Activated T-helper 2 cell treated with anti-CD3 and anti-CD28 coated beads, Interferon-gamma antibody, Interleukin-2, Interleukin-4, amounts not matched to agents 10 μg/mL and 5 μg/mL and 100 μg/mL, durations not matched to agents 14 hours and 24 hours and 36 hours (primary cell): ENCODE data around the gene ZNF319. TPM values are rescaled to one million over a fixed set of nuclear protein-coding genes. Genes with fewer than 3 reads are reported as not detected.
"Not testable (repeated sequence)": the region's sequence is repeated elsewhere in the genome, so short reads cannot be mapped to it uniquely, and the experiment has no call there.

Source experiments
- DNase-seq: peaks from one replicate; pipeline ENCODE4 v3.0.0; 2021; ENCODE audit warnings: low spot score
- H3K27ac Mint-ChIP-seq: one replicate; pipeline ENCODE4 v1.8.0; 2021; ENCODE audit warnings: mixed read lengths
- H3K27me3 Mint-ChIP-seq: one replicate; pipeline ENCODE4 v1.8.0; 2021; ENCODE audit warnings: low read depth, mixed read lengths
- H3K36me3 Mint-ChIP-seq: one replicate; pipeline ENCODE4 v1.8.0; 2021; ENCODE audit warnings: low read depth, mixed read lengths
- H3K4me1 Mint-ChIP-seq: one replicate; pipeline ENCODE4 v1.8.0; 2021; ENCODE audit warnings: low read depth, mixed read lengths
- H3K4me3 Mint-ChIP-seq: one replicate; pipeline ENCODE4 v1.8.0; 2021; ENCODE audit warnings: low read depth, mild to moderate bottlenecking, moderate library complexity, mixed read lengths
- H3K9me3 Mint-ChIP-seq: one replicate; pipeline ENCODE4 v1.8.0; 2021; ENCODE audit warnings: mixed read lengths
- intact Hi-C: fragments of 100-400 bp; cut with micrococcal nuclease; formaldehyde crosslinking; loops from one replicate; pipeline ENCODE4 v1.15.1; 2023
- total RNA-seq: library from RNA; stranded (reverse); gene quantifications from 2 replicates; pipeline ENCODE4 v1.2.3, GENCODE V29; 2022

The ZNF319 gene
- total RNA-seq, 1 donor from 2014 or later: 7.3 TPM

DNA sequence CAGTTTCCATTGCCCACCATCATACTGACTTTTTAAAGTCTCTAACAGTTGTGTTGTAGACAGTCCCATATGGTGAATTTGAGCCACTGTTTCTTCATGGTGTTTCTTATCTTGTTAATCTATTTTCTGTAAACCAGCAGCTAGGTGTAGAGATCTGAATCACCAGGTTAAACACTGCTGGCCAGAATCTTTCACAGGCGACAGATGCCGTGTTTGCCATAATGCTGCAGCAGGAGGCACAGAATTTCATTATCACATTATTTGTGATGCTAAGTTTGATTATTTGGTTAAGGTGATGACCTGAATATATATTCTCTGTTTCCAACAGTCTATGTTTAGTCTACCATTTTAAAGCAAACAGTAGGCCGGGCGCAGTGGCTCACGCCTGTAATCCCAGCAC, 18.1 kb downstream of the ZNF319 start:
- Mint-ChIP-seq H3K4me1 (peaks cover 11% of the 10 kb centered on the region), H3K27me3 (peaks cover 12% of the 10 kb centered on the region), H3K27ac (no peak overlapping the region), H3K4me3 (no peak overlapping the region), H3K9me3 (no peaks in the 10 kb centered on the region), H3K36me3 (no peaks in the 10 kb centered on the region)
- intact Hi-C loops: no loop called here
- DNase-seq: no peak

DNA sequence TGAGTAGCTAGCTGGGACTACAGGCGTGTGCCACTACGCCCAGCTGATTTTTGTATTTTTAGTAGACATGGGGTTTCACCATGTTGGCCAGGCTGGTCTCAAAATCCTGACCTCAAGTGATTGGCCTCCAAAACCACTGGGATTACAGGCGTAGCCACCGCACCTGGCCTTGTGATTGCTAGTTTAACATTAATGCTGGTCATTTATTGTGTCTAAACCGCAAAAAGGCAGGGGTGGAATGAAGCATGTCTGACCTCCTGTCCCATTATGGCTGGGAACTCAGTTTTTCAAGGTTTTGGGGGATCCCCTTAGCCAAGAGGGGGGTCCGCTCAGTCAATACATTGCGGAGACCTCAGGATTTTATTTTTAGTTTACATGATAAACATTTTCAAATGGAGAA, 18.8 kb downstream of the ZNF319 start:
- intact Hi-C loops: no loop called here

GRCh38 chr16:57979006-57979585, 21.4 kb downstream of the ZNF319 start:
- no peaks in the 10 kb centered on the region for H3K9me3 Mint-ChIP-seq
- H3K36me3 Mint-ChIP-seq: no peaks in the 10 kb centered on the region
- H3K27me3 Mint-ChIP-seq: peaks cover 5% of the 10 kb centered on the region
- peaks cover 3% of the 10 kb centered on the region for H3K4me1 Mint-ChIP-seq
- no peak overlapping the region for H3K27ac Mint-ChIP-seq
- intact Hi-C loops: no loop called here
- H3K4me3 Mint-ChIP-seq: no peak overlapping the region
- no peak for DNase-seq

More for the DNA sequence above, 18.8 kb downstream of the ZNF319 start:
- Mint-ChIP-seq H3K4me3 (no peak overlapping the region), H3K4me1 (peaks cover 11% of the 10 kb centered on the region), H3K9me3 (no peaks in the 10 kb centered on the region), H3K27ac (no peak overlapping the region), H3K27me3 (peaks cover 12% of the 10 kb centered on the region), H3K36me3 (no peaks in the 10 kb centered on the region)
- DNase-seq: no peak

- H3K27me3 Mint-ChIP-seq, DNase-seq, intact Hi-C loops, H3K9me3 Mint-ChIP-seq, H3K4me1 Mint-ChIP-seq, H3K27ac Mint-ChIP-seq, H3K36me3 Mint-ChIP-seq, H3K4me3 Mint-ChIP-seq: not testable (repeated sequence)
These were observed 22.4 kb downstream of the ZNF319 start for GRCh38 chr16:57978070-57978465.

DNA sequence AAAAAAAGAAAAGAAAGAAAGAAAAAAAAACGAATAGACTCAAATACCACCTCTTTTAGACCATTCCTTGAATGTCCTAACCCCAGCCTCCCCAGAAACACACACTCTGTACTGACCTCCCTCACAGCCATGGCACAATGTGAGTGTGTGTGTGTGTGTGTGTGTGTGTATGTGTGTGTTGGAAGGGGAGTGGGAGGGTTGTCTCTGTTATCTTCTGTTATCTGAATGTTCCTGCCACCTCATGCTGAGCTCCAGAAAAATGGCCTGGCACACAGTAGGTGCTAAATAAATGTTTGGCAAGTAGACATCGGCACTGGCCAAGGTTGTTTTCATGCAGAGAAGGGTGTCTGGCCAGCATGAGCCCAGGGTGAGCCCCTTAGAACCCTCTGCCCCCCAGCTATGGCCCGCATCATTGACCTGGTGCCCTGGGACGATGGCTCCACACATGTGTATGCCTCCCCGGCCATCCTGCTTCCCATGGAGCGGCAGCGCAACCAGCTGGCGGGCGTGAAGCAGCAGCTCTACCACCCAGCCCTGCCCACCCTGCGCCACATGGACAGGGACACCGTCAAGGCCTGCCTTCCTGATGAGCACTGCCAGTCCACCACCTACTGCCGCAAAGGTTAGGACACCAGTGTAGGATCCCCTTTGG, 22.9 kb downstream of the ZNF319 start:
- H3K36me3 Mint-ChIP-seq: no peaks in the 10 kb centered on the region
- no peak overlapping the region for H3K4me3 Mint-ChIP-seq
- peaks cover 5% of the 10 kb centered on the region for H3K27me3 Mint-ChIP-seq
- no peak overlapping the region for H3K27ac Mint-ChIP-seq
- intact Hi-C loops: no loop called here
- no peaks in the 10 kb centered on the region for H3K9me3 Mint-ChIP-seq
- DNase-seq: no peak
- H3K4me1 Mint-ChIP-seq: peaks cover 2% of the 10 kb centered on the region

DNA sequence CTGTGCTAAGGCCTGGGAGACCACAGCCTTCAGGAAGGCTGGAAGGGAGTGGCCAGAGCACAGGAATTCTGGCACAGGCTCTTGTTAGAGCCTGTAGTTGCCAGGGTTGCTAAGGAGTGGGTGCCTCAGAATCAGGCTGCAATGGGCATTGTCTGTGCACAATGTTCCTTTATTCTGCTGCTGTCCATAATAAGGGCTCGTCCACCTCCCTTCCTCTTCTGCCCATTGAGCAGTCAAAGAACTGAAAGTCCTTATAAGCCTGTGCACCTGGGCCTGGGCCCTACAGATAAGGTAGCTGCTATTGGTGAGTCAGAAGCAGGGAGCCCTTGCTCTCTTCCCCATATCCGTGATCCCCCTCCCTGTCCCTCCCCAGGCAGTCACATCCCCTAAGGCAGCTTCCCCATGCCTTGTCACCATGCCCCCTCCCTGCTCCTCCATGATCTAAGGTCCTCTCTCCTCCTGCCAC, 24.1 kb downstream of the ZNF319 start:
- H3K36me3 Mint-ChIP-seq: no peaks in the 10 kb centered on the region
- no peak for DNase-seq
- no peak overlapping the region for H3K4me3 Mint-ChIP-seq
- no peaks in the 10 kb centered on the region for H3K4me1 Mint-ChIP-seq
- H3K27me3 Mint-ChIP-seq: no peaks in the 10 kb centered on the region
- no peak overlapping the region for H3K27ac Mint-ChIP-seq
- no peaks in the 10 kb centered on the region for H3K9me3 Mint-ChIP-seq
- intact Hi-C loops: no loop called here

- Mint-ChIP-seq H3K4me3 (no peak overlapping the region), H3K27ac (no peak overlapping the region), H3K4me1 (no peaks in the 10 kb centered on the region), H3K9me3 (no peaks in the 10 kb centered on the region), H3K27me3 (no peaks in the 10 kb centered on the region), H3K36me3 (no peaks in the 10 kb centered on the region)
- DNase-seq: no peak
- intact Hi-C loops: no loop called here
These were observed 28.2 kb downstream of the ZNF319 start for GRCh38 chr16:57972306-57972705.

DNA sequence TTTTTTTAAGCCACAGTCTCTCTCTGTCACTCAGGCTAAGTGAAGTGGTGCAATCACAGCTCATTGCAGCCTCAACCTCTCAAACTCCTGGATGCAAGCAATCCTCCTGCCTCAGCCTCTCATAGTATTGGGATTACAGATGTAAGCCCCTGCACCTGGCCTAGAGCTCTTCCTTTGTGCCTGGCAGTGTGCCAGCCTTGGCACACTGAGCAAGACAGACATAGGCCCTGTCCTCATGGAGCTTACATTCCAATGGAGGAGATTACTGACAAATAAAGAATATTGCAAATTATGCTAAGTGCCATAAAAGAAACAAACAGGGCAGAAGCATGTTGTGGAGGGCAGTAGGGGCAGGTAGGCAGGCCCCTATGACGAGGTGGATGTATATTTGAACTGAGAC, 28.6 kb downstream of the ZNF319 start:
- Mint-ChIP-seq H3K4me1 (no peaks in the 10 kb centered on the region), H3K4me3 (no peak overlapping the region), H3K36me3 (no peaks in the 10 kb centered on the region), H3K9me3 (no peaks in the 10 kb centered on the region), H3K27me3 (no peaks in the 10 kb centered on the region), H3K27ac (no peak overlapping the region)
- DNase-seq: no peak
- intact Hi-C loops: no loop called here

- Mint-ChIP-seq H3K4me3 (no peak within 1 kb of the TSS), H3K27ac (no peak within 1 kb of the TSS), H3K9me3 (no peaks in the 10 kb centered on the region), H3K27me3 (no peaks in the 10 kb centered on the region), H3K36me3 (no peaks in the 10 kb centered on the region), H3K4me1 (no peaks in the 10 kb centered on the region)
- DNase-seq: no peak
- intact Hi-C loops: no loop called here
These were observed 29.5 kb downstream of the ZNF319 start, which contains the start of gene CNGB1 for GRCh38 chr16:57970970-57971369. TSS of gene CNGB1 (minus strand) at chr16:57971128. CDS start at chr16:57967286, 3,842 bp downstream.

- intact Hi-C loops: no loop called here
- H3K9me3 Mint-ChIP-seq: no peaks in the 10 kb centered on the region
These were observed 30.2 kb downstream of the ZNF319 start for GRCh38 chr16:57970319-57970718.

DNA sequence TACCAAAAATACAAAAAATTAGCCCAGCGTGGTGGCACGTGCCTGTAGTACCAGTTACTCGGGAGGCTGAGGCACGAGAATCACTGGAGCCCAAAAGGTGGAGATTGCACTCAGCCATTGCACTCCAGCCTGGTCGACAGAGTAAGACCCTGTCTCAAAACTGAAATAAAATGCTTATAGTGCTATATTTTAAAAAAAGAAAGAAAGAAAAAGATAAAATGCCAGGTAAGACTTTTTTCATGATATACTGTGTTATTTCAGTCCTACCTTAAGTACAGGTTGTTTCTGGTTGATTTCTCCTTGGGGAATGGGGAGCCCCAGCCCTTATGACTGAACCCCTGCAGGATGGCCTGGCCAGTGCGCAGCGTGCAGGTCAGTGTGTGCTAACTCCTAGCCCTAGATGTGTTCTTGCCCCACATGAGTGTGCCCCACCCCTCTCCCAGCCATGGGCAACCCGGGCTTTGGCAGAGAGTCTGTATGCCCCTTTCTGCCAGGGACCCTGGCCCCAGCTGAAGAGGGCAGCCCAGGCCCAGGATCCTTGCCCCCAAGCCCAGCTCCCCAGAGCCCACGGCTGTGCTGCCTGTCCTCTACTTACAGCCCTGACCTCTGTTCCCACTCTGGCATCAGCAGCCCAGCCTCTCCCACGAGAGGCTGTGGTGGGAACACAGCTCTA, 30.9 kb downstream of the ZNF319 start:
- Mint-ChIP-seq H3K4me1 (no peaks in the 10 kb centered on the region), H3K36me3 (no peaks in the 10 kb centered on the region), H3K9me3 (no peaks in the 10 kb centered on the region), H3K27me3 (no peaks in the 10 kb centered on the region), H3K4me3 (no peak overlapping the region), H3K27ac (no peak overlapping the region)
- intact Hi-C loops: no loop called here
- DNase-seq: no peak

More at GRCh38 chr16:57970319-57970718, 30.2 kb downstream of the ZNF319 start:
- no peaks in the 10 kb centered on the region for H3K27me3 Mint-ChIP-seq
- no peak overlapping the region for H3K27ac Mint-ChIP-seq
- H3K4me1 Mint-ChIP-seq: no peaks in the 10 kb centered on the region
- H3K36me3 Mint-ChIP-seq: no peaks in the 10 kb centered on the region
- no peak for DNase-seq
- no peak overlapping the region for H3K4me3 Mint-ChIP-seq

DNA sequence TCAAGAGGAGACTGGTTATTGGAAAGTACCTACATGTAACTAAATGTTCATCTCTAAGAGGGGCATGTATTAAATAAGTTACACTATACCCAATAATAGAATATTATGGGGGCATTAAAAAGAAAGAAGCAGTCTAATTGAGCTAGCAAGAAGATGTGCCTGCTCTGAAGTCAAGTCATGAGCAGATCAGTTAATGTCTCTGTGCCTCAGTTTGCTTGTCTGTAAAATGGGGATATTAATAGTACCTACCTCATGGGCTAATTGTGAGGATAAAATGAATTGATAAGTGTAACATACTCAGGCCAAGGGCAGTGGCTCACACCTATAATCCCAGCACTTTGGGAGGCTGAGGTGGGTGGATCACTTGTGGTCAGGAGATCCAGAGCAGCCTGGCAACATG, 32.6 kb downstream of the ZNF319 start:
- intact Hi-C loops: no loop called here
- no peaks in the 10 kb centered on the region for H3K9me3 Mint-ChIP-seq
- no peaks in the 10 kb centered on the region for H3K27me3 Mint-ChIP-seq
- no peak for DNase-seq
- H3K27ac Mint-ChIP-seq: no peak overlapping the region
- no peak overlapping the region for H3K4me3 Mint-ChIP-seq
- H3K4me1 Mint-ChIP-seq: no peaks in the 10 kb centered on the region
- H3K36me3 Mint-ChIP-seq: no peaks in the 10 kb centered on the region

GRCh38 chr16:57966986-57967385, 33.5 kb downstream of the ZNF319 start:
- H3K36me3 Mint-ChIP-seq: no peaks in the 10 kb centered on the region
- H3K27me3 Mint-ChIP-seq: no peaks in the 10 kb centered on the region
- H3K4me3 Mint-ChIP-seq: no peak overlapping the region
- no peaks in the 10 kb centered on the region for H3K9me3 Mint-ChIP-seq
- no peak overlapping the region for H3K27ac Mint-ChIP-seq
- intact Hi-C loops: no loop called here
- no peaks in the 10 kb centered on the region for H3K4me1 Mint-ChIP-seq
- DNase-seq: no peak
